Sigmoid colon (tissue), 7 donors: Measurements from ENCODE around the gene SNX32. TPM values are rescaled to one million over a fixed set of nuclear protein-coding genes. Genes with fewer than 3 reads are reported as not detected.

Experiments
- DNase-seq: peaks from one replicate; pipeline ENCODE4 v3.0.0-alpha.2; 2019
- H3K27ac ChIP-seq, 4 donors: fragments of 200-600 bp; sonication (generic); one replicate each; pipeline ENCODE4 v1.5.1; 2016 to 2019; ENCODE audit warnings: mild to moderate bottlenecking in 1 of 4
- H3K27me3 ChIP-seq, 3 donors: fragments of 200-600 bp; sonication (generic); one replicate each; pipeline ENCODE4 v1.5.1; 2019; ENCODE audit warnings: mild to moderate bottlenecking in 1 of 3
- H3K36me3 ChIP-seq, 4 donors: fragments of 200-600 bp; sonication (generic); one replicate each; pipeline ENCODE4 v1.5.1; 2016 to 2019
- H3K4me1 ChIP-seq, 4 donors: fragments of 200-600 bp; sonication (generic); one replicate each; pipeline ENCODE4 v1.5.1; 2017 to 2019
- H3K4me3 ChIP-seq, 4 donors: fragments of 200-600 bp; sonication (generic); one replicate each; pipeline ENCODE4 v1.5.1; 2017 to 2019; ENCODE audit warnings: mild to moderate bottlenecking in 2 of 4, moderate library complexity in 1 of 4
- H3K9me3 ChIP-seq, 4 donors: fragments of 200-600 bp in 3 of 4; sonication (generic) in 3 of 4; one replicate each; pipeline versions ENCODE4 v1.5.1 to v1.6.1; 2013 to 2019
- EP300 ChIP-seq, 4 donors: sonication (generic); formaldehyde crosslinking; IDR thresholded peaks; one replicate each; pipeline ENCODE4 v1.6.1; 2017; ENCODE audit warnings: antibody characterized with exemption in 4 of 4
- POLR2A ChIP-seq, 2 donors: fragments of 450-650 bp; IDR thresholded peaks; one replicate each; pipeline ENCODE4 v1.6.1; 2016; ENCODE audit warnings: antibody characterized with exemption in 2 of 2, mild to moderate bottlenecking in 2 of 2, moderate library complexity in 2 of 2
- POLR2AphosphoS5 ChIP-seq, 4 donors: sonication (generic); formaldehyde crosslinking; IDR thresholded peaks; one replicate each; pipeline ENCODE4 v1.6.1; 2017; ENCODE audit warnings: antibody characterized with exemption in 4 of 4
- WGBS, 2 donors: extraction: QIAGEN DNeasy Blood & Tissue Kit; methylation state at CpG; one replicate each; pipeline ENCODE4 v1.1.7; 2013; 5-methylcytosine and 5-hydroxymethylcytosine counted together
- intact Hi-C: fragments of 100-400 bp; cut with DNase I; formaldehyde crosslinking; loops from one replicate; pipeline ENCODE4 v1.15.1; 2023
- polyA plus RNA-seq, 3 donors: library from polyadenylated mRNA; stranded (reverse); fragments of 200-250 nt; gene quantifications; one replicate each; pipeline ENCODE4 v1.2.3, GENCODE V29; 2013
- total RNA-seq, 4 donors: library from RNA; depleted of rRNA; stranded (reverse); fragments of >200 nt; gene quantifications; one replicate each; pipeline ENCODE4 v1.1.0, GENCODE V29; 2016
- TF ChIP-seq, protein P1 (sequence below), 4 experiments: fragments of 450-650 bp in 3 of 4; fragments of 200-600 bp in 1 of 4; IDR thresholded peaks; one replicate each; pipeline ENCODE4 v1.5.1; 2016 to 2019; ENCODE audit warnings: antibody characterized with exemption in 4 of 4, mild to moderate bottlenecking in 3 of 4, moderate library complexity in 2 of 4
- donor health status: healthy with polysubstance abuse.
- donor health status: Bipolar disorder and iron deficiency.
- donor health status: healthy.

The SNX32 gene
- total and polyA plus RNA-seq, 7 donors = 0.27 to 1.5 (median 0.70) TPM; not detected in 1

DNA sequence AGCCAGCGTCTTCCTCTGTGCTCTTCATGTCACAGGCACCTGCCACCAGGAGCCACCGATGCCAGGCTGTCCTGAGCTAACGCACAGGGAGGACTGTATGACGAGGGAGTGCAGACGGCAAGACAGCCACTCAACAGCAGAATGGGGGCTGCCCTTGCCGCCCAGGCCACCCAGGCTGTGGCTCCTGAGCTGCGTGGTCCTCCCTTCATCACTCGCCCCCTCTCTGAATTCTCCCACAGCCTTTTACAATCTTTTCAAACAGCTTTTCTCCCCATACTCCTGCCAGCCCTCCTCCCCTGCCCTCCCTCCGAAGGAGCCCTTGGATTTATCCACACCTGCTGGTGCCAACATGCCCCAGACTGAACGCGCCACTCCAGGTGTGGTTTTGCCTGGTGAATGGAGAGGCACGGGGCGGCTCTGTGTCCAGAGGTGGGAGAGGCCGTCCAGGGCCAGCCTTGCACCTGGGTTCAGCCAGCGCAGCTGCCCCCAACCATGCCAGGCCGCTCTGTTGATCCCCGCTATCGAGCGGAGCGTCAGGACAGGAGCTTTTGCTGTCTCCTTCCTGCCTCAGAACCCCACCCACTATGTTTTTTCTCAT lies 24.9 kb upstream of the SNX32 start:
- no peak for DNase-seq
- intact Hi-C loops = no loop called here
- no peaks in the 10 kb centered on the region for H3K4me1 ChIP-seq
- peaks cover 8 to 26% (median 10%) of the 10 kb centered on the region in 3 donors for H3K27me3 ChIP-seq
- TF ChIP-seq, protein P1, sequence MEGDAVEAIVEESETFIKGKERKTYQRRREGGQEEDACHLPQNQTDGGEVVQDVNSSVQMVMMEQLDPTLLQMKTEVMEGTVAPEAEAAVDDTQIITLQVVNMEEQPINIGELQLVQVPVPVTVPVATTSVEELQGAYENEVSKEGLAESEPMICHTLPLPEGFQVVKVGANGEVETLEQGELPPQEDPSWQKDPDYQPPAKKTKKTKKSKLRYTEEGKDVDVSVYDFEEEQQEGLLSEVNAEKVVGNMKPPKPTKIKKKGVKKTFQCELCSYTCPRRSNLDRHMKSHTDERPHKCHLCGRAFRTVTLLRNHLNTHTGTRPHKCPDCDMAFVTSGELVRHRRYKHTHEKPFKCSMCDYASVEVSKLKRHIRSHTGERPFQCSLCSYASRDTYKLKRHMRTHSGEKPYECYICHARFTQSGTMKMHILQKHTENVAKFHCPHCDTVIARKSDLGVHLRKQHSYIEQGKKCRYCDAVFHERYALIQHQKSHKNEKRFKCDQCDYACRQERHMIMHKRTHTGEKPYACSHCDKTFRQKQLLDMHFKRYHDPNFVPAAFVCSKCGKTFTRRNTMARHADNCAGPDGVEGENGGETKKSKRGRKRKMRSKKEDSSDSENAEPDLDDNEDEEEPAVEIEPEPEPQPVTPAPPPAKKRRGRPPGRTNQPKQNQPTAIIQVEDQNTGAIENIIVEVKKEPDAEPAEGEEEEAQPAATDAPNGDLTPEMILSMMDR (IDR thresholded peaks at IDR 0.05) = no peak
- TF ChIP-seq EP300 (IDR thresholded peaks at IDR 0.05) = no peak
- TF ChIP-seq POLR2A (IDR thresholded peaks at IDR 0.05) = no peak
- no peak for TF ChIP-seq POLR2AphosphoS5 (IDR thresholded peaks at IDR 0.05)
- no peaks in the 10 kb centered on the region for H3K9me3 ChIP-seq
- H3K4me3 ChIP-seq = no peak overlapping the region
- no peaks in the 10 kb centered on the region for H3K36me3 ChIP-seq
- no peak overlapping the region for H3K27ac ChIP-seq
- WGBS, 2 donors = 53 to 81% methylated on average over 20 of the region's 20 CpGs

DNA sequence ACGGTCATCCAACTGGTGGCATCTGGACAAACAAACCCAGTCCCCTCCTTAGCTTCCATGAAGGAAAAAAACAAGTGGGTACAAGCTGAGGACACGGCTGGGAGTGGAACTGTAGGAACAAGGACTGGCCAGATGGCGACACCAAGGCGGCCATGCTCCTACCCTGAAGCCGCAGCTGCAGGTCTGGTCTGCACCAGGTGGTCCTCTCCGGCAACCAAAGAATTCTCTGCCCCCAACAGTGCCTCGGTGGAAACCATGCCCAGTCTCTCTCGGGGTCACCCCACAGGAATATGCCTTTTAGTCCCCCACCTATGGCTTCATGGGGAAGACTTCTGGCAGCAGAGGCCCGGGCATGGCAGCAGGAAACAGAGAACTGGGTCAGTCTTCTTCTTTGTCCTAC lies 24.3 kb upstream of the SNX32 start:
- intact Hi-C loops = no loop called here
- H3K27ac ChIP-seq = no peak overlapping the region
- H3K36me3 ChIP-seq = no peaks in the 10 kb centered on the region
- WGBS, 2 donors = 76 to 82% methylated on average over 9 of the region's 9 CpGs
- no peak for TF ChIP-seq EP300 (IDR thresholded peaks at IDR 0.05)
- no peak for TF ChIP-seq POLR2AphosphoS5 (IDR thresholded peaks at IDR 0.05)
- H3K4me3 ChIP-seq = no peak overlapping the region
- peaks cover 2 to 20% (median 3%) of the 10 kb centered on the region in 3 donors for H3K27me3 ChIP-seq
- H3K4me1 ChIP-seq = no peaks in the 10 kb centered on the region
- no peaks in the 10 kb centered on the region for H3K9me3 ChIP-seq
- no peak for DNase-seq

DNA sequence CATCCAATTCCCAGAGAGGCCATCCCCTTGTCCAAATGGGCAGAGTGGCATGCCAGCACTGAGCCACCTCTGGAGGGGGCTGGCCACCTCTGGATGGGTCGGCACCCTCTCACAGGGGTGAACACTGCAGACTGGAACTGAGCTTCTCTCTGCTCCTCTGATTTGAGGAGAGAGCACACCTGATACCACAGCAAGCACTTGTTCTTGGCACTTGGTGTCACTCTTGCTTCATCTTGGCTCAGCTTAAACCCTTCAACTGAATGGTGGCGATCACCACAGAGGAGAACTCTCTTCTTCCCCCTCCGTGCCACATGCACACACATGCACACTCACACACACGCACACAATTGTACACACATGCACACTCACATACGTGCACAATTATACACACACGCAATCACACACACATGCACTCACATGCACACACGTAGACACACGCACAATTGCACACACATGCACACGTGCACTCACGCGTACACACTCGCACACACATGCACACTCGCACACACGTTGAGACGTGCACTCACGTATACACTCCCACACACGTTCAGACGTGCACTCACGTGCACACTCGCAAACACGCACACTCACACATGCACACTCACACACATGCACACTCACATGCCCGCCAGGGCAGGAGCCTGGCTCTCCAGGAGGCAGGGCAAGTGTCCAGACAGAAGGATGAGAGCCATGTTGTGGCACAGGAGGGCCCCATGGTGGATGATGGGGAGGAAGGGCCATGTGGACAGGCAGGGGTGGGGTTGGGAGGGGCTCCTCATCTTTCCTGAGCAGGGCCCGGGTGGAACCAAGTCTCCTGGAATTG lies 23.5 kb upstream of the SNX32 start:
- Histone ChIP-seq H3K9me3 (no peaks in the 10 kb centered on the region), H3K4me1 (no peaks in the 10 kb centered on the region), H3K27me3 (peaks cover 0 to 12% (median 0%) of the 10 kb centered on the region in 3 donors), H3K4me3 (no peak overlapping the region), H3K27ac (no peak overlapping the region), H3K36me3 (peaks cover 0 to 3% (median 0%) of the 10 kb centered on the region in 4 donors)
- intact Hi-C loops = loop anchor here (10.0 kb wide), 1 partner anchor 185 kb away; no protein-coding TSS in a partner anchor
- TF ChIP-seq EP300 (IDR thresholded peaks at IDR 0.05) (no peak), POLR2A (IDR thresholded peaks at IDR 0.05) (no peak), POLR2AphosphoS5 (IDR thresholded peaks at IDR 0.05) (no peak)
- TF ChIP-seq, protein P1 (IDR thresholded peaks at IDR 0.05) = no peak
- WGBS, 2 donors = 75 to 85% methylated on average over 23 of the region's 23 CpGs
- DNase-seq = no peak

DNA sequence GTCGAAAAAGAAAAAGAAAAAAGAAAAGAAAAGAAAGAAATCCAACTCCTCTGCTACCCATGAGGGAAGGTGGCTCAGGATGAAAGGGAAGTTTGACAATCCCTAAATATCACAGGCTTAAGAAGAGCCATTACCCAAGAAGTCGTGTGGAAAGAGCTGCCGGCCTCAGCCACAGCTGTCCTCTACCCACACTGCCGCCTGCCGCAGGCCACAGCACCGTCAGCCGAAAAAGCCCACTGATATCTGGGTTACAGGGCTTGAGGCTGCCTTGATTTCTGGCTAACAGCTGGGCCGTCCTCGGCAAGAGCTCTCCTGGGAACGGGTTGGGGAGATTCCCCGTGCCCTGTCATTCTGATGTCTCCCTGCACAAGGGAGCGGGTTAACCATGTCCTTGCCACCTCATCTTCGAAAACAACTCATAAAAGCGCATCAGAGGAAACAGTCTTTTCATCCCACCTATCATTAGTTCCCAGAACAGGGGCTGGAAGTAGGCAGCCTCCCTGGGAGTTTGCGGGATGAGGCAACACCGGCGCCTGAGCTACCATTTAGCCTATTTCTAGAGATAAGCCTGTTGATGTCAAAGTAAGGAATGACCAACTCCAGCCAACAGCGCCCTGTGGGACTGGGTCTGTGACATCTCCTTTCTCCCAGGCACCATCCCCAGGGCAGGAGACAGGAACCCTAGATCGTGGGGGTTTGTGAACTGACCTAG lies 21.8 kb upstream of the SNX32 start:
- H3K36me3 ChIP-seq = peaks cover 0 to 6% (median 0%) of the 10 kb centered on the region in 4 donors
- no peak overlapping the region for H3K4me3 ChIP-seq
- no peak for DNase-seq
- H3K27me3 ChIP-seq = peaks cover 0 to under 1% (median 0%) of the 10 kb centered on the region in 3 donors
- H3K4me1 ChIP-seq = peaks cover 0 to 3% (median 2%) of the 10 kb centered on the region in 4 donors
- WGBS, 2 donors = 75 to 90% methylated on average over 19 of the region's 19 CpGs
- TF ChIP-seq POLR2AphosphoS5 (IDR thresholded peaks at IDR 0.05) = no peak
- no peak for TF ChIP-seq POLR2A (IDR thresholded peaks at IDR 0.05)
- TF ChIP-seq, protein P1 (IDR thresholded peaks at IDR 0.05) = no peak
- no peak for TF ChIP-seq EP300 (IDR thresholded peaks at IDR 0.05)
- H3K9me3 ChIP-seq = no peaks in the 10 kb centered on the region
- intact Hi-C loops = loop anchor here (10.0 kb wide), 1 partner anchor 187 kb away; no protein-coding TSS in a partner anchor
- no peak overlapping the region for H3K27ac ChIP-seq
